CD14-positive monocyte (primary cell): ENCODE results near the gene IL3RA. TPM values are rescaled to one million over a fixed set of nuclear protein-coding genes. Genes with fewer than 3 reads are reported as not detected.
"Not testable (repeated sequence)": the region's sequence is repeated elsewhere in the genome, so short reads cannot be mapped to it uniquely, and the experiment has no call there.

Experiments
- DNase-seq, 3 donors: peaks; one replicate each; pipeline ENCODE4 v3.0.0-alpha.2; 2011 to 2022
- H2AFZ ChIP-seq: 2 replicates; pipeline ENCODE4 v1.6.0; 2012; ENCODE audit warnings: mild to moderate bottlenecking, low read depth, low read length, inconsistent platforms; ENCODE audit not compliant: insufficient read depth, poor library complexity, severe bottlenecking
- H3K27ac ChIP-seq, 2 donors: 1 replicate in 1 of 2; 2 replicates in 1 of 2; pipeline ENCODE4 v1.5.1; 2012 to 2013; ENCODE audit warnings: low read length in 2 of 2, control low read depth in 1 of 2, inconsistent platforms in 1 of 2, low read depth in 1 of 2, mild to moderate bottlenecking in 1 of 2
- H3K27me3 ChIP-seq, 2 donors: one replicate each; pipeline versions ENCODE4 v1.6.0 to v1.6.1; 2011 to 2013; ENCODE audit warnings: low read length in 2 of 2; ENCODE audit not compliant: control insufficient read depth in 2 of 2, insufficient read depth in 2 of 2
- H3K36me3 ChIP-seq, 2 donors: replicated peaks in 1 of 2; 1 replicate in 1 of 2; 2 replicates in 1 of 2; pipeline versions ENCODE4 v1.5.1 to v1.6.1; 2012 to 2013; ENCODE audit warnings: low read length in 2 of 2, control low read depth in 1 of 2, inconsistent platforms in 1 of 2, mild to moderate bottlenecking in 1 of 2; ENCODE audit not compliant: insufficient read depth in 2 of 2, control insufficient read depth in 1 of 2
- H3K4me1 ChIP-seq, 2 donors: 1 replicate in 1 of 2; 2 replicates in 1 of 2; pipeline versions ENCODE4 v1.5.1 to v1.6.1; 2012 to 2013; ENCODE audit warnings: low read length in 2 of 2, control low read depth in 1 of 2, inconsistent platforms in 1 of 2, mild to moderate bottlenecking in 1 of 2, moderate library complexity in 1 of 2; ENCODE audit not compliant: insufficient read depth in 2 of 2, control insufficient read depth in 1 of 2
- H3K4me2 ChIP-seq: replicated peaks from 2 replicates; pipeline ENCODE3; 2012; ENCODE audit warnings: low read length, moderate library complexity, mild to moderate bottlenecking; ENCODE audit not compliant: poor library complexity, severe bottlenecking; ENCODE audit errors: extremely low read depth
- H3K4me3 ChIP-seq, 3 experiments: fragments of 200-600 bp in 1 of 3; sonication (generic) in 1 of 3; replicated peaks in 1 of 3; 1 replicate in 2 of 3; 2 replicates in 1 of 3; pipeline ENCODE4 v1.5.1; 2011 to 2013; ENCODE audit warnings: low read length in 3 of 3, mild to moderate bottlenecking in 3 of 3, control low read depth in 2 of 3, low read depth in 2 of 3, inconsistent platforms in 1 of 3, moderate library complexity in 1 of 3
- H3K79me2 ChIP-seq: 2 replicates; pipeline ENCODE4 v1.6.0; 2012; ENCODE audit warnings: mild to moderate bottlenecking, control low read depth, inconsistent platforms, low read length, moderate library complexity; ENCODE audit not compliant: insufficient read depth
- H3K9ac ChIP-seq: 2 replicates; pipeline ENCODE4 v1.6.0; 2017; ENCODE audit warnings: low read length, mild to moderate bottlenecking; ENCODE audit not compliant: insufficient read depth, poor library complexity, severe bottlenecking
- H3K9me3 ChIP-seq, 2 donors: replicated peaks in 1 of 2; 1 replicate in 1 of 2; 2 replicates in 1 of 2; pipeline versions ENCODE4 v1.5.1 to v1.6.1; 2012 to 2013; ENCODE audit warnings: low read length in 2 of 2, control low read depth in 1 of 2; ENCODE audit not compliant: control insufficient read depth in 1 of 2, insufficient read depth in 1 of 2
- H4K20me1 ChIP-seq: 2 replicates; pipeline ENCODE4 v1.6.0; 2012; ENCODE audit warnings: mild to moderate bottlenecking, low read length, control low read depth, moderate library complexity; ENCODE audit not compliant: insufficient read depth
- H3K27ac Mint-ChIP-seq, 7 donors: one replicate each; pipeline ENCODE4 v1.8.0; 2020; ENCODE audit warnings: mild to moderate bottlenecking in 7 of 7, mixed read lengths in 7 of 7, moderate library complexity in 6 of 7, inconsistent platforms in 2 of 7
- H3K27me3 Mint-ChIP-seq, 3 donors: one replicate each; pipeline ENCODE4 v1.8.0; 2021 to 2022; ENCODE audit warnings: low read depth in 3 of 3, mild to moderate bottlenecking in 3 of 3, mixed read lengths in 3 of 3, moderate library complexity in 3 of 3, inconsistent platforms in 1 of 3
- H3K36me3 Mint-ChIP-seq, 2 donors: one replicate each; pipeline ENCODE4 v1.8.0; 2020; ENCODE audit warnings: mixed read lengths in 2 of 2, inconsistent platforms in 1 of 2, mild to moderate bottlenecking in 1 of 2
- H3K4me1 Mint-ChIP-seq: one replicate; pipeline ENCODE4 v1.8.0; 2020; ENCODE audit warnings: mild to moderate bottlenecking, mixed read lengths
- H3K4me3 Mint-ChIP-seq, 2 donors: one replicate each; pipeline ENCODE4 v1.8.0; 2020; ENCODE audit warnings: mild to moderate bottlenecking in 2 of 2, mixed read lengths in 2 of 2, moderate library complexity in 1 of 2
- H3K9me3 Mint-ChIP-seq, 7 donors: one replicate each; pipeline ENCODE4 v1.8.0; 2020 to 2022; ENCODE audit warnings: mixed read lengths in 7 of 7, mild to moderate bottlenecking in 6 of 7, moderate library complexity in 6 of 7, inconsistent platforms in 2 of 7
- CTCF ChIP-seq: fragments of 200-600 bp; IDR thresholded peaks from one replicate; pipeline ENCODE4 v1.8.0; 2022; ENCODE audit warnings: antibody characterized with exemption, mild to moderate bottlenecking
- WGBS: methylation state at CpG from one replicate; pipeline ENCODE4 v1.1.5; 2013; ENCODE audit warnings: missing lambda C conversion rate; ENCODE audit not compliant: insufficient coverage; 5-methylcytosine and 5-hydroxymethylcytosine counted together
- intact Hi-C, 2 donors: fragments of 100-400 bp; cut with micrococcal nuclease; formaldehyde crosslinking; loops; one replicate each; pipeline versions ENCODE4 v1.15.0 to v1.15.1; 2023
- polyA plus RNA-seq, 3 donors: library from polyadenylated mRNA; depleted of rRNA in 1 of 3; unstranded in 2 of 3; stranded (reverse) in 1 of 3; fragments of 300-500 nt in 2 of 3; fragments of >200 nt in 1 of 3; fragmentation: Illumina TruSeq in 2 of 3; gene quantifications; 1 replicate in 2 of 3; 2 replicates in 1 of 3; pipeline ENCODE4 v1.2.3, GENCODE V29; 2012 to 2021

IL3RA gene
- polyA plus RNA-seq, 3 donors: 2.9 to 12.0 (median 4.4) TPM

DNA sequence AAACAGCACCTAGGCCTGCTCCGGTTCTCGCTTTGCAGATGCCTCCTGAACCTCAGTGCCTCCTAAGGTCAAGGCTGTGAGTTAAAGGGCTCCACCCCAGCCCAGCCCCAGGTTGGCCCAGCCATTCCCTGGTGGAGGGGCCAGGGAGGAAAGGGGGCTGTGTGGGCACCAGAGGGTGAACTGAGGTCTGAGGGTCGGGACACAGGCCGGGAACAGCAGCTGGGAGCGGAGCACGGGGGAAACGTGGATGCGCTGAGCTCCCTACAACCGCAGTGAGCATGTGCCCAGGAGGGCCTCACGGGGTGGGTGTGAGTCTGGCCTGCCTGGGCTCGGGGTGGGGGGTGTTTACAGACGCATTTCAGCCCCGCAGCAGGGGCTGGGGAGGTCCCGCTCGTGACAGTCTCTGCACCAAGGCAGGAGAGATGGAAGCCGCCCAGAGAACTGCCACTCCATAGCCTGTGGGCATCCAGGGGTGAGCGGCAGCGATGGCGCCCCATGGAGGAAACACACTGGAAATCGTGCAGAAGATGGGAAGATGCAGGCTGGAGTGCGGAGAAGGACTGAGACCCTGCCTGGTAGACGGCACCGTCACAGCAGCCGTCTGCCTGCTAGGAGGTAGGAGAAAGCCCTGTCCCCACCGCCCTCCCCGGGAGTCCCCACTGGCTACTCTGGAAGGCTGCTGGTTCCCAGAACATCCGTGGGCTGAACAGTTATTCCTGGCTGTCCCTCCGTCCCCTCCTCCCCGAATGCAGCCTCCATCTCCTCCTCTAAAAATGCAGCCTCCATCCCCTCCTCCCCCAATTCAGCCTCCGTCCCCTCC, 65.2 kb downstream of the IL3RA start:
- peaks cover 0 to 5% of the 10 kb centered on the region in 2 donors for H3K9me3 ChIP-seq
- TF ChIP-seq CTCF: no peak
- H3K27me3 ChIP-seq: no peaks in the 10 kb centered on the region
- WGBS: 96% methylated on average over 26 of the region's 30 CpGs
- no peaks in the 10 kb centered on the region for H3K4me1 ChIP-seq
- peaks cover 52 to 95% of the 10 kb centered on the region in 2 donors for H3K36me3 ChIP-seq
- H3K4me2 ChIP-seq: no peak overlapping the region
- Mint-ChIP-seq H3K4me1 (no peaks in the 10 kb centered on the region), H3K9me3 (peaks cover 0 to 1% (median 0%) of the 10 kb centered on the region in 7 donors), H3K27me3 (no peaks in the 10 kb centered on the region), H3K27ac (peak overlapping the region in 1 of 7 donors; percentile 5), H3K36me3 (peaks cover 11 to 37% of the 10 kb centered on the region in 2 donors), H3K4me3 (no peak overlapping the region)
- peaks cover 4% of the 10 kb centered on the region for H4K20me1 ChIP-seq
- no peak overlapping the region for H3K27ac ChIP-seq
- intact Hi-C loops: loop anchor here in 1 of 2 donors (5.0 kb wide), 1 partner anchor 45 kb away; no protein-coding TSS in a partner anchor
- H3K4me3 ChIP-seq: no peak overlapping the region
- H3K79me2 ChIP-seq: peaks cover 3% of the 10 kb centered on the region
- no peak overlapping the region for H3K9ac ChIP-seq
- DNase-seq: no peak
- H2AFZ ChIP-seq: no peak overlapping the region

DNA sequence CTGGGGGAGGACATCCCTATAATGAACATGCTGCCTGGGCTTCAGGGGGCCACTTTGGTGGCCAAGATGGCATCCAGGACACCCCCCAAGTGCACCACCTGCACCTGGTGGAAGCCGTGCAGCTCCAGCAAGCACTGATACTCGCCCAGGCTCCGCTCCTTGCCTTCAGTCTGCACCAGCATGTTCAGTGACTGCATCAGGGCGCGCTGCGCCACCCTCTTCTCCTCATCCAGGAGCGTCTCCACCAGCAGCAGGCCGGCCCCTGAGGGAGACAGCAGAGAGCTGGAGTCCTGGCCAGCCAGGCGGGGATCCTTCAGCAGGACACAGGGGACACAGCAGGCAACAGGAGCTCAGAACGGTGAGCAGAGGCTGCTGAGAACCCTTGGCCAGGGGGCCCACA, 66.6 kb downstream of the IL3RA start:
- 100% methylated on average over 5 of the region's 10 CpGs for WGBS
- intact Hi-C loops: loop anchor here in 1 of 2 donors (5.0 kb wide), 1 partner anchor 44 kb away; no protein-coding TSS in a partner anchor
- no peak for DNase-seq
- Mint-ChIP-seq H3K4me3 (no peak overlapping the region), H3K9me3 (no peaks in the 10 kb centered on the region), H3K27me3 (no peaks in the 10 kb centered on the region), H3K4me1 (no peaks in the 10 kb centered on the region), H3K36me3 (peaks cover 3 to 25% of the 10 kb centered on the region in 2 donors), H3K27ac (no peak overlapping the region)
- Histone ChIP-seq H4K20me1 (no peaks in the 10 kb centered on the region), H3K79me2 (peaks cover 3% of the 10 kb centered on the region), H3K4me3 (no peak overlapping the region), H3K9me3 (peaks cover 0 to 5% of the 10 kb centered on the region in 2 donors), H3K4me1 (no peaks in the 10 kb centered on the region), H2AFZ (no peak overlapping the region), H3K9ac (no peak overlapping the region), H3K27me3 (no peaks in the 10 kb centered on the region), H3K27ac (no peak overlapping the region), H3K4me2 (no peak overlapping the region), H3K36me3 (peaks cover 60 to 94% of the 10 kb centered on the region in 2 donors)
- TF ChIP-seq CTCF: no peak

- H3K4me1 Mint-ChIP-seq, H3K4me3 ChIP-seq, H3K79me2 ChIP-seq, H3K4me1 ChIP-seq, H3K27ac ChIP-seq, H3K4me3 Mint-ChIP-seq, DNase-seq, H3K9me3 ChIP-seq, H3K4me2 ChIP-seq, H3K27ac Mint-ChIP-seq, H3K9ac ChIP-seq, H4K20me1 ChIP-seq, H3K27me3 Mint-ChIP-seq, H2AFZ ChIP-seq, H3K27me3 ChIP-seq, H3K9me3 Mint-ChIP-seq: not testable (repeated sequence)
- intact Hi-C loops: loop anchor here in 1 of 2 donors (5.0 kb wide), 1 partner anchor 43 kb away; no protein-coding TSS in a partner anchor
- H3K36me3 ChIP-seq: peaks cover 60 to 88% of the 10 kb centered on the region in 2 donors
- WGBS: 96% methylated on average over 3 of the region's 3 CpGs
- H3K36me3 Mint-ChIP-seq: peaks cover 3 to 18% of the 10 kb centered on the region in 2 donors
These were observed 67.3 kb downstream of the IL3RA start for GRCh38 chrX:1403867-1404266.
